Hematopoietic multipotent progenitor cell treated with erythropoietin and hydrocortisone succinate and interleukin-3 and kit ligand, for 4 days (in vitro differentiated cells): Measurements from ENCODE around the gene MTMR10.

Source experiments
- DNase-seq: peaks from one replicate; pipeline ENCODE4 v3.0.0-alpha.2; 2015

Gene MTMR10

DNA sequence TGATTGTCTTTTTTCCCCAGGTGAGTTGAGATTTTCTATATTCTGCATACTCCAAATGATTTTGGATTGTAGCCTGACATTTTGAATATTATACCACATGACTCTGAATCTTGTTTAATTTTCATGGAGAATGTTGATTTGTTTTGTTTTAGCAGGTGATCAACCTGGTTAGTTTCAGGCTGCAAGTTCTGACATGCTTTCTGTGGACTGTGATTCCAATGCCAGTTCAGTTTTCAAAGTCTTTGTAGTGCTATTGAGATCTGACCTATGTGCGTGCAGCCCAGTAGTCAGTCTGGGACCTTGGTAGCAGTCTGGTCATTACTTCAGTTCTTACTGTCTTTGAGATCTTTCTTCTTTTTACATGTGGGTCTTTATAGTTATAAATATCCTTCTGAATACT is 18.6 kb upstream of the MTMR10 start:
- no peak for DNase-seq

DNA sequence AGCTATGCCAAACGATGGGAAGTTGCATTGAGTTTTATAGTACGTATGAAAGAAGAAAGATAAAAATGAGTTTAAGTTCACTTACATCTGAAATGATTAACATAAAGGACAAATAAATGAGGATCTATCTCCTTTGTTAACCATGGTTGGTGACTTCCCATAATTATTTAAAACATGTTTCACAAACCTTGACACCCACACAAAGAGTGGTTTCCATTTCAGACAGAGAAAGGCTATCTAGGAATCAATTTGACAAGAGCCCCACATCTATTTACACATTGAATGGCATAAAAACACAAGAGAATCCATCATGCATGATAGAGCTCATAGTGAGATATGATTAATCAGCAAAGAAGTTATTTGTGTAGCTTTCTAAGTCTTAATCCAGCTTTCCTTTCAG is 14.2 kb upstream of the MTMR10 start:
- DNase-seq, result no peak

DNA sequence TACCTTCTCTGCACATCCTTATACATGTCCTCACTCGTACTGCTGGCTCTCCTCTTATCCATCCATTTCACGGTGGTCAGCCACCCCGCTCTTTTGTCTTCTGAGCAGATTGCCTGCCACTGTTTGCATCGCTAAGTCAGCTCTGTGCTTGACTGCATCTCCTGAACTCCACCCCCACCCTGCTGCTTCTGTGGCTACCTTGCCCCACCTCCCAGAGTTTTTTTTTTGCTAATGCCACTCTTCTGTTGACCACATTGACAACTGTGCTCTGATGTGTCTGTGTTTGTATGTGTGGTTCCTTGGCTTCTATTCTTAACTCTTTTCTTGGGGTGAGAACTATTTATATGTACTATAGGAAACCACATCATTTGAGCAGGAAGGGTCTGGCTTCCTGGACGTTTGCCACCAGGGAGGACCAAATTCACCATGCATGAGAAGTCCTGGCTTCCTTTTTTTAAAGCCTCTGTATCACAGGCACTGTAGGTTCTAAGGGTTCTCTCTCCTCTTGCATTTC is 12.8 kb upstream of the MTMR10 start:
- DNase-seq, result peak; percentile 90

DNA sequence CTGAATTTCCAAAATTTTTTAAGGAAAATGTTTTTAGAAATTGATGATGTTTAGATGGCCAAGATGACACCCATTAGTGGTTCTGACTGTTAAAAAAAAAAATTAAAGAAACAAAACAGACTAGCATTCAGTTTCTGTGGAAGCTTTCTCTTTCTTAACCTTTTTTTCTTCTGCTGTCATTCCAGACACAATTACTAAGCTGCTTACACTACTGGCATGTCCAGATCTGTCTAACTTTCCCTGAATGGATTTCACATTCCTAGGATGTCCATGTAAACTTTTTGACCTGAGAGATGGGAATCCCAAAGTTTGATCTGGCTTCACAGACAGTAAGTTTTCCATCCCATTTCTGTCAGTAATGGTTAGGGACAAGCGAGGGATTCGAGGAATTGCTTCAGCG is 10.3 kb upstream of the MTMR10 start:
- DNase-seq, result no peak

DNA sequence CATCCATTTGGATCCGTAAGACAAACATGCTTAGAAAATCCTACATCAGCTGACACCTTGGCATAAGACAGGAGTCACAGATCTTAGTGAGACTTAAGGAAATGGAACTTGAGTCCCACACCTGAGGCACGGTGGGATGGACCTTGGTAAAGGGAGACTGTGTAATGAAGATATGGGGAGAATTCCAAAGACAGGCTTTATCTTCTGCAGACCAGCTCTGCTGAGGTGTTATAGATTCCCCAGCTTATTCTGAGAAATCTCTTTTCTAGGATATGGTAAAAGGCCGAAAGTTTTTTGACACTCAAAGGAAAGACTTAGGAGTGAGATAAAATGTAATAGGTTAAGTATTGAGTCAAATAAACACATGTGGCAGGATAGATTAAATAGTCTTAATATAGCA is 8.3 kb upstream of the MTMR10 start:
- DNase-seq, result peak; percentile 4

DNA sequence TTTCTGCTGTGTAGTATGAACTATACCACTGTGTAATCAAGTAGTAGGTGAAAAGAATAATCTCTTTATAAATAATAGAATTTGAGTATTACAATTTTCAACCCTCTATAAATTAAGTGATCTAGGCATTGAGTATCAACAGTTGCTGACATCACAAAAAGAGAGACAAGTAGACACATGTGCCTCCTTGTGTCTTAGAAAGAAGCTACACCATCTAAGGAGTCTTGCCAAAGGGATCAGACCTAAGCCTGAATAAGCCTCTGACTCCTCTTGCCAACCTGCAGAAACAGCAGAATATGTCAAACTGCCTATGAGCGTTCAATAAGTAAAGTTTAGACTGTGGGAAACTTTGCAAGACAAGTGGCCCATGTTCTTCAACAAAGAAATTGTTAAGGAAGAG is 5.8 kb upstream of the MTMR10 start:
- peak; percentile 21 for DNase-seq

DNA sequence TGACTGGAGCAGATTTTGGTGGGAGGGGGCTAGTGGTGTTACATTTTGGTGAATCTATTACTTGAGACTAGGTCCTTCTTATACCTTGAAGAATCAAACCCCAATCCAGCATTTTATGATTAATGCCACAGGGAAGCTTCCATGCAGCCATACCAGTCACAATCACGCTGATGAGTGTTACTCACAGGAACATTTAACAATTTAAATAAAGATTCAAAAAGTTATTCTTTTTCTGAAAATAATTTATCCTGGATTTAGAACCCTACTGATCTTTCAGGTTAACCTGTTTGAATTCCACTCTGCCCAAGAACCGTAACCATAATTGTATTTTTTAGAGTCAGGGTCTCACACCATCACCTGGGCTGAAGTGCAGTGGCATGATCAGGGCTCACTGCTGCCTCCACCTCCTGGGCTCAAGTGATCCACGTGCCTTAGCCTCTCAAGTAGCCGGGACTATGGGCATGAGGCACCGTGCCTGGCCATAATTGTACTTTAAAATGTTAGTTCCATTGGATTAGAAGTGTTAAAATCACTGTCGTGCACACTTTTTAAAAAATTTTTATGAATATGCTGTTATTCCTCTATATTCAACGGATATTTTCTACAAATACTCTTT is 929 bp upstream of the MTMR10 start:
- no peak for DNase-seq

DNA sequence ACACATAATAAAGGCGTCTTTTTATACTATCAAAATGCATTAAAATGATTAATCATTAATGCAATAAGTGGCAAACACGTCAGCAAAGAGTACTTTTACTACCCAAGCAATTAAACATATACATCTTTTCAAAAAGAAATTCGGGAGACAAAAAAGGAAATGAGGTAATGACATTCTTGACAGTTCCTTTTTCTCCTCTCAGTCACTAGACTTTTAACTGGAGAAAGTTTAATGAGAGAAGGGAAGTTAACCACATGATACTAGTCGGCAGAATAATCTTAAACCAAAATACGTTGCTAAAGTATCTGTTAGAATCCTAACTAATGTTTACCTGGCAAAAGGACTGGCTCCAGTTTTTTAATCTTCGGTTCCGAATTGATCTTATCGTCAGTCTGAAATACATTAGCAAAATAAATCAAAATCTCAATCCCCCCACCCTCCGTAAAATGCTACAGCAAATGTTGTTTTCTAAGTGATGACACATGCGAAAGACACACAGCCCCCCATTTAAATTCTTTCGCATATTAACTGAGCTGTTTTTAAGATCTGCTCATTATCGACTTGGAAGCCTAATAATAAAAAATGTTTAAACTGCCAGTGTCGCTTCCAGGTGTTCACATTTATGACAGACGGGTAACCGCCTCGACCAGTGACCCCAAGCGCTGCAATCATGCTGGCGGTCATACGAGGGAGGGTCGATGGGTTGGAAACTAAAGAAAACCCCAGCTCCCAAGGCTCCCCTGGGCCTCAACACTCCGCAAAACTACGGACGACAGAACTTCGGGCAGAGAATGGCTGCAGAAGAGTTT is 778 bp downstream of the MTMR10 start:
- DNase-seq, result peak; percentile 46

DNA sequence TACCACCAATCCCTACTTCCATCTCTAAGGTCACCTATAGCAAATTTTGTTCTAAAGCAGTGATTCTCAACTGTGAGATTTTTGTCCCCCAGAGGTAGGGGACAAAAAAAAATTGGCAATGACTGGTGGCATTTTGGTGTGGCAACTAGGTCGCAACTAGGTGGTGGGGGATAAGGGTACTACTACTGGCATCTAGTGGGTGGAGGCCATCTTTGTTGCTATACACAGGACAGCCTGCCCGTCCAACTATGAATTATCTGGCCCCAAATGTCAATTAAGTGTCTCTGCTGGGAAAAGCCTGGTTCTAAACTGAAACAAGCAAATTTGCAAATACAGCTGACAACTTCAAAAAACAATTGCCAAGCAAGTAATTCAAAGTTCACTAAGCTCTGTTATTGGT is 1.4 kb downstream of the MTMR10 start:
- DNase-seq, result peak; percentile 57

DNA sequence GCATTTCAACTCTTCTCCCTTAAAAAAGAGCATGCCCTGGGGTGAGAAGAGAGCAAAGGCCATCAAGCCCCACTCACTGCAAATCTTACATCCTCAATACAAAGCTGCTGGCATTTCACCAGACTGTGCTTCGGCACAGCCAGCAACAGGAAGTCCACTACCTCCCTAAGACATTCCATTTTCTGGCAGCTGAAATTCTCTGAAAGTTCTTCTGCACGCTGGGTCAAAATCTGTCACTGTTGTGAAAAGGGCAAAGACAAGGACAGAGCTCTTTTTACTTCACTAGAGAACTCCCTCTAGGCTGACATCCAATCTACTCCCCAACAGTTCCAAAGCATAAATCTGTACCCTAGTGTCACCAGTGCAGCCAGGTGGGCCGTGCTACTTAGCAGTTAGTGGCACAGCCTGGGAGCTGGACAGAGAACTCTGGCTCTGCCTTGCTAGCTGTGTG is 6.3 kb downstream of the MTMR10 start:
- no peak for DNase-seq

DNA sequence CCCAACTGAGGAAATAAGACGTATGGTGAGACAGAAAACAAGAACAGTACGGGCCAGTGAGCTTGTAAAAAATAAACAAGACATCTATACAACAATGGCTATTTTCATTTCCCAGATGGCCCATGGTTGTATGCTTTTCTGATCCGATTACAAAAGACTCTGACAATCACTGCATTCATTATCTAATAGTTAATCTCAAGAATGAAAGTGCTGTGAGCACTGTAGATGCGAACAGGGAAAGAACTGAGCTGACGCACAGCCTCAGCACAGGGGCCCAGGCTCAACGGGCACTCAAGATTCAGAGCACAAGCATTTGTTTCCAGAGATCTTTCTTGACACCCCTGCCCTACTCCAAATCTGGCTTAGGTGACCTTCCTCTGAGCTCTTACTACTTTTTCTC is 6.9 kb downstream of the MTMR10 start:
- DNase-seq, result no peak

DNA sequence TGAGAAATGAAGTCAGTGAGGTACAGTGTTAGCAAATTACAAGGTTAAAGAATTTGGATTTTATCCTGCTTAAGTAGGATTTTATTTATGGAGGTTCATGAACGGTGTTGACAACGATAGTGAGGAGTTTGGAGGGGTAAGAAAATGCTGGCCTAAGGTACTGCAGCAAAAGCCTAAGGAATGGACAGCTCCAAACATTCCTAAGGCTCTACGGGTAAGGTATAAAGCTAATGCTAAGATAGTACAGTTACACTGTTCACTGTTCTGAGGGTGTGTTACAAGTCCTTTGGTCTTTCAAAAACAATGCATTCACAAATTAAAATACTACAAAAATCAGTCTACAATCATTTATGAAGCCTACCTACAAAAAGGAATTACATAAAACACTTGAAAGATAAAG is 7.3 kb downstream of the MTMR10 start:
- no peak for DNase-seq

DNA sequence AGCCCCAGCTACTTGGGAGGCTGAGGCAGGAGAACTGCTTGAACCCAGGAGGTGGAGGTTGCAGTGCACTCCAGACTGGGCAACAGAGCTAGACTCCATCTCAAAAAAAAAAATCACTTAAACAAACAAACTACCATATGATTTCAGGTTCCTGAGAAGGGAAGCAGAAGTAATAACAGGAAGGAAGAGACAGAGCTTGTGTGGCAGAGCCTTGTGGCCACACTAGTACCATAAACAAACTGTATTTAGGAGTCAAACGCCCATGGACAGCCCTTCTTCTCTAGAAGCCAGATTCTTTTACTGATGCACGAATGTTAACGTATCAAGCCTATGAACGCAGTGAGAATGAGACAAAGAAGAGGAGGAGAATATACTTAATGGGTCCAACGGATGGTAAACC is 12.0 kb downstream of the MTMR10 start:
- peak; percentile 44 for DNase-seq

DNA sequence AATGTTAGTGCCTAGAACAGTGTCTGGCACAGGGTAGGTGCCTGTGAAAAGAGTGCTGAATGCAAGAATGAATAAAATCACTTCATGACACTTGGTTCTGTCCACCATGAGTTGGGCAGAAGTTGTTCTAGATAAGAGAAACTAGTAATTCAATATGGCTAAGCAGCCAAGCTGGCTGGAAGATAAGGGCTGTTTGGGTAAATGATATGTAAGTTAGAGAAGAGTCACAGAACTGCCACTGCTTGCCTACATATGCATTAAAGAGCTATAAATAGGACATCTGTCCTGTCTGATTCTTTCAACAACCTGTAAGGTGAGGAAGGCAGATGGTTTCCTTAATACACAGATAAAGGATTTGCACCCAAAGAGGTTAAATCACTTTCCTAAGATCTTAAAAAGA is 13.1 kb downstream of the MTMR10 start:
- DNase-seq, result peak; percentile 89

DNA sequence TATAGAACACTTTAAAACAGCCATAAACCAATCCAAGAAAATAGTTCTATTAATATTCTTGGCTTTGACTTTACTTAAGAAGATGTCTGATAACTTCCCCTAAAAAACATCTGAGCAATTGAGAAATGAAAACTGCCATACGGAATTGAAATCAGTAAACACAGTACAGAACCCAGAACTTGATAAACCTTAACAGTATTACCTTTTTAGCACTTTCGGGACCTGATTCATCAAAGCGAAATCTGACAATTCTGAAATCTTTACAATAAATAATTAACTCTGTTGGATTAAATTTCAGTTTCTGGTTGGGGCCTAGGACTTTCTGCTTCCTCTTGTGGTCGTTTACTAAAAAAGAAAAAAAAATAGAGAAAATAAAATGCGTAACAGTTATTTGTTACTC is 17.3 kb downstream of the MTMR10 start:
- no peak for DNase-seq

DNA sequence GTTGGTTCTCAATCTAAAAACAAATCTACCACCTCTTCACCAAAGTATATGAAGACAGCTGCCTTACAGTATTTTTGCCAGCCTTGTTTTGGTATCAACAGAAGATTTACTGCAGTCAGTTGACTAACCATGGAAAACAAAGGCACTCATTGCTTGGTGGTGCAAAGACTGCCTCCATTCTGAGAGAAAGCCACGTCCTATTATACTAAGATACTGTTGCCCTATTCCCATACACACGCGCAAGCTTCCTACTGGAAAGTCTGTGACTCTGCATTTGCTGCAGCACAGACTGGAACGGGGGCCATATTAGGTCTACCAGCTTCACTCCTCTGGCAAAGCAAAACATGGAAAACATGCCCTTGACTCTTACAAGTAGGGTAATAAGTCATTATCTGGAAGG is 18.0 kb downstream of the MTMR10 start:
- DNase-seq, result no peak

DNA sequence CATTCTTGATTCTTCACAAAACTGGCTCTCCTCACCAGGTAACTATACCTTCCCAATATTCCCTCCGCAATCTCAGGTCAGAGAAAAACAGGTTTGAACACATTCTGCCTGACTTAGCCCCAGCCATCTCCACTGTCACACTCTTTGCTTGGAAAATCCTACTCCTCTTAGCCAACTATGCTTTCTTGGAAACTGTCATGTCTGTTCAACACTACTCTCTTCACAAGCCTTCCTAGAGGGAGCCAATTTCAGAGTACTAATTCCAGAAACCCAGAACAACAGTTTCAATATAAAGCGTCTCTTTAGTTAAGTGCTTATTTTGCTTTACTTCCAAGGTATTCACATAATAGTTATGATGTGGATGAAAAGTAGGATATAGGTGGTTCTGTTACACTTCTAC is 21.7 kb downstream of the MTMR10 start:
- no peak for DNase-seq

DNA sequence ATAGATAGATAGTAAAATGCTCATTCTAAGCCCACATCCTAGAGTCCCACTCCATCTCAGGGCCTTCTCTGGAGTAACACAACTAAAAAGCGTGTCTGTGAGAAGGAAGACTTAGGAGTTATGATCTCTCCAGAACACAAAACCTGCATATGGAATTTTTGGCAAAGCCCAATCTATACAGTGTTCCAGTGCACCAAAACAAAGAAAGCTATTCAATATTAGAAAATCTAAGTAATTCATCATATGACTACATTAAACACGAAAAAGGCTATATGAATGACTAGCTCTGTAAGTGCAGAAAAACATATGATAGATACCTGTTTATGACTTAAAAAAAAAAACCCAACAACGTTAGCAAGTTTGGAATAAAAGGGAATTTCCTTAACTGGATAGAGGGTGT is 27.7 kb downstream of the MTMR10 start:
- no peak for DNase-seq

DNA sequence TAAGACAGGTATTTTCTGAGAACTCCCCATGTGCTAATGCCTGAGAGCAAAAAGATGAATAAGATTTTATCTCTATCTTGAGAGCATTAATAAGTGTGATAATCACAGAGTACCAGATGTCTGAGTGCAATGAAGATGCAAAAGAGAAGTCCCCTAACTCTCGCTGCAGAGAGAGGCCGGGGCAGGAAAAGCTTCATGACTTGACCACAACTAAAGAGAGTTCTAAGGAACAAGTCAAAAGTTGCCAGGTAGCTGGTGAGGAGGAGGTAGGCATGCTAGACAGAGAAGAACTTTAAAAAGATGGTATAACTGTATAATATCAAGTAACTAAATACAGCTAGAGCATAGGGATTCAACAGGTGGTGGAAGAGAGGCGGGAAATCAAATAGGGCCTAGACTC is 28.8 kb downstream of the MTMR10 start:
- no peak for DNase-seq

DNA sequence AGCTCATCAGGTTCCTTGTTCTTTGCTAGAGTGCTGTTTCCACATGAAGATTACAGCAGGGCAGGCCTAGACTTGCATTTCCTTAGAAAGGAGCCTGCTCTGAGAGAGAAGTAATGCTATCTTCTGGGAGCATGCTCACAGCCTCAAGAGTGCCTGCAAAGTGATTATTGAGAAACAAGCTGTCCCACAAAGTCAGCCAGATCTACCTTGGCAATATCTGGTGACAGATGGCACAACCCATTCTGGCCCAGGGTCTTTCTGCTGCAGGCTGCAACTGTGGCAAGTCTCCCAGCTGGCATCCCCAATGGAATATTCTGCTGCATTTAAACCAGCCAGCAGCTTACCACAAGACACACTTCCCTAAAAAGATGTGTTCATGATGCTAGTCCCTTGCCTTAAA is 29.3 kb downstream of the MTMR10 start:
- peak; percentile 32 for DNase-seq

DNA sequence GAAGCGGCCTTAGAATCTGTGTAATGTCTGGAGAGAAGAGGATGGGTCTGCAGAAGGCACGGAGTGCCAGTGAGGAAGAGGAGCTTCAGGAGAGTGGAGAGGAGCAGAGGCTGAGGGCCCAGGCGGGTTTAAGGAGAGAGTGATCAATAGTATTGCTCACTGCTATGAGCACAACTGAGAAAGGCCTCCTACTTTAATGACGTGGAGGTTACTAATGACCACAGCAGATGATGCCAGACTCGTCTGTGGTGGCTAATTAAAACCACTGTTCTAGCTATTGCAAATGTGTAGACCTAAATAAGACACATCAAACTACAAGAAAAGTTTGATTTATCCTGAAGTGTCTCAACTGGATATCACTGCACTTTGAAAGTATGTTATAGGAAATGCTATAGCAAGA is 33.2 kb downstream of the MTMR10 start:
- no peak for DNase-seq

DNA sequence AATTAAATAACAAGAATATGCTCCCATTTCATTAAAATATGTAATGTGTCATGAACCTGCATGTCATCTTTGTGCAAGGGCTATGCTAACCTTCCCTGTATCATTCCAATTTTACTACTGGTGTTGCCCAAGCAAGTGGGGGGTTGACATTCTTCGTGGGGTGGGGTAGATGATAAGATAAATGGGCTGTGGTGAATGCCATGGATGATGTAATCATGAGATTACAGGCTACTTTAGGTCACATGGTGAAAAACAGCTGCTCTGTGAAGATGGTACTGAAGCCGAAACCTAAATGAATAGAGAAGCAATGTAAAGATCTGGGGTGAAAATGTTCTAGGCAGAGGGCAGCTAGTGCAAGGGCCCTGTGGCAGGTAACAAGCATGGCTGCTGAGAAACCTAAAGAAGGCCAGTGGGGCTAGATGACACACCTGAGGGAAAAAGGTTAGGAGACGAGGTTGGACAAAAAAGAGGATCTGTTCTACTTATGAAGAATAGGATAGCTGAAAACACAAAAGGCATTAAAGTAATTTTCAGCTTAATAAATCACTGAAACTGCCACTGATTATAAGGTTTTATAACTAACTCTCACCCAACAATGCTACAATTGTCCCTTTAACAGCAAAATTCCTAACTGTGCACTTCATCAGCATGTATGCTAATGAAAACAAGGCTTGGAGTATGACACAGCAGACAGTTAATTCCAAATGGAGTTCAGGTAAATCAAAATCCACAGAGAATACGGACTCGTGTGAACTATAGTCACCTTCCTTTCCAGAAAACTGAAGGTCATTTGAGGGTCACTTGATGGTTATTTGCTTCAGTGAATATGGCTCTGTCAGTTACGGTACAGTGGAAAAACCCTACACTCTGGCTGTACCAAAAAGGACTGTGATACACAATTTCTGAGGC is 35.0 kb downstream of the MTMR10 start:
- DNase-seq, result peak; percentile 71

DNA sequence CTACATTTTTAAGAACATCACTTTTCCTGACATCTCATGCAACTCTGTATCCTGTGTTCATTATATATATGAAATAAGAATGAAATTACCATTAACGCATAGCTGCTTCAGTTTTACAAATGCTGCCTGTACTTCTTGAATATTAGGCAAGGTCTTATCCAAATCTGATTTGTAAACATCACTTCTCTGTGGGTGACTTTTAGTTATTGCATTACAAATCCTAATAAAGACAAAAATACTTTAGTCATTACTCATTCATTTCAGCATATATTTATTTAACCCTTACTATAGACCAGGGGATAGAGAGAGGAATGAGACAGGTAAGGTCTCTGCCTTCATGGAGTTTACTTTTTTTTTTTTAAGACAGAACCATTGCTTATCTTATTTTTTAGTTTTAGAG is 36.8 kb downstream of the MTMR10 start:
- no peak for DNase-seq
